Stimulated activated CD8-positive, alpha-beta memory T cell treated with anti-CD3 and anti-CD28 coated beads, Interleukin-12 subunit alpha, Interleukin-12 subunit beta, amount 100 ng/mL, for 1 hour (primary cell): Measurements from ENCODE around the gene ZNF205.
A peak's percentile ranks its signal among the peaks of the same experiment; 100 is the strongest.

Source experiments
- DNase-seq: peaks from one replicate; pipeline ENCODE4 v3.0.0-alpha.2; 2020; ENCODE audit warnings: low read depth

ZNF205 gene

DNA sequence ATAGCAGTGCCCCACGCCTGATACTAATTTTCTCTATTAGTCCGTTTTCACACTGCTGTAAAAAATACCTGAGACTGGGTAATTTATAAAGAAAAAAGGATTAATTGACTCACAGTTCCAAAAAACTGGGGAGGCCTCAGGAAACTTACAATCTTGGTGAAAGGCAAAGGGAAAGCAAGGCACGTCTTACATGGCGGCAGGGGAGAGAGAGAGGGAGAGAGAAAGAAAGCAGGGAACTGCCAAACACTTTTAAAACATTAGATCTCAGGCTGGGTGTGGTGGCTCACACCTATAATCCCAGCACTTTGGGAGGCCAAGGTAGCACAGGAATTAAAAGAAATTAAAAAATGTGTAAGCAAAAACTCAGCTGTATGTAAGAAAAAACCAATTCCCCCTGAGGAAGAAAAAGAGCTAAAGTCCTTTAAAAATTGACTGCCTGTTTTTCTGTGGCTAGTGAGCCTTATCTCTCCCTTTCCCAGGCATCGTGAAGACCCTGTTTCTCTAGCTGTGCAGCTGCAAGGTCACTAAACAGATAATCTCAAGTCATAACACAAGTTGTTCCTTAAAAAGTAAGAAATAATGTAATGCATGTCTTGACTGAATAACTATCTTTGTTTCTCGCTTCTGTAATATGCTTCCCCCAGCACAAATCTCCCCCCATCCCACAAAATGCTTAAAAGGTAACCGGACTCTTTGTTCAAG lies 27.3 kb upstream of the ZNF205 start:
- no peak for DNase-seq

DNA sequence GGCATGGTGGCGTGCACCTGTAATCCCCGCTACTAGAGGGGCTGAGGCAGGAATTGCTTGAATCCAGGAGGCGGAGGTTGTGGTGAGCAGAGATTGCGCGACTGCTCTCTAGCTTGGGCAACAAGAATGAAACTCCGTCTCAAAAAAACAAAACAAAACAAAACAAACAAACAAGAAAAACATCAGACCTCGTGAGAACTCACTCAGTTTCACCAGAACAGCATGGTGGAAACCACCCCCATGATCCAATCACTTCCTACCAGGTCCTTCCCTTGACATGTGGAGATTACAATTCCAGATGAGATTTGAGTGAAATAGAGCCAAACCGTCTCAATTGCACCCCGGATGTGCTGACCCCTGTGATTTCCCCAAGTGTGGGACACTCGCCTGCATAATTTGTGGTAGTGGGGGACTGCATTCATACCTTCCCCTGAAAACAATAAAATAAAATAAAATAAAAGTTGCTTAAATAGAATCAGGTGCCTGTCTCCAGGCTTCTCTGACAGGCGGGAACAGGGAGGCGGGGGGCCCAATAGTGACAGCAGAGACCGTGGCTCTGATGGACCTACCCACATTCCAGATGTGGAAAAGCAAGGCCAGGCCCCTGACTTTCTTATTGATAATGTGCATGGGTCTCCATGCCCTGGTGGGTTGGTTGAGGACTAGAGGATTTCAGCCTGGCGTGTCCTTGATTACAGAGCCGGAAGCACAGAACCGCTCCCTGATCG lies 26.4 kb upstream of the ZNF205 start:
- no peak for DNase-seq

DNA sequence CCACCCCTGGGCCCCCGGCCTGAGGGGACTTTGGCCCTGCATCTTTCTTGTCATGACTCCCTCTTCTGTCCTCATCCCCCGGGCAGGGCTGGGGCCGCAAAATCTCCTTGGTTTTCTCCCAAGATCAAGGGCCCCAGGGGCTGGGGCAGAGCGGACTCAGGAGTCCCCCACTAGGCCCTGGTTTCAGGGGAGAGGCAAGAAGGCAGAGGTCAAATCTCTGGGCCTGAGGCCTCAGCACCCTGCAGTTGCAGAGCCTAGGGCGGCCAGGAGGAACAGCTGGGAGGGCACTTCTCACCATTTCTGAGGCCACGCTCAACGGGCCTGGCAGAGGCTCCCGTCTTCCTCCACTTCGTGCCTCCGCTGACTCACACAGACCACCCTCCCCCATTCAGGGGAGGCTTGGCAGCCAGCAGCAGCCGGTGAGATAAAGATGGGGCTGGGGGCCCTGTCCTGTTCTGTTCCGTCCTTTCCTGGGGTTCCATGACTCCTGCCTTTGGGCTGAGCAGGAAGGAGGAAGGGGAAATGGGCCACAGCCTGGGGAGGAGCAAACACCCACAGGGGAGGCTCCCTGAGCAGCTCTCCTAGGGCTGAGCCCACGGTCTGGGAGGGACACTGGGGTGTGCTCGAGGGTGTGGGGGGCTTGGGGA lies 25.7 kb upstream of the ZNF205 start:
- DNase-seq: no peak

DNA sequence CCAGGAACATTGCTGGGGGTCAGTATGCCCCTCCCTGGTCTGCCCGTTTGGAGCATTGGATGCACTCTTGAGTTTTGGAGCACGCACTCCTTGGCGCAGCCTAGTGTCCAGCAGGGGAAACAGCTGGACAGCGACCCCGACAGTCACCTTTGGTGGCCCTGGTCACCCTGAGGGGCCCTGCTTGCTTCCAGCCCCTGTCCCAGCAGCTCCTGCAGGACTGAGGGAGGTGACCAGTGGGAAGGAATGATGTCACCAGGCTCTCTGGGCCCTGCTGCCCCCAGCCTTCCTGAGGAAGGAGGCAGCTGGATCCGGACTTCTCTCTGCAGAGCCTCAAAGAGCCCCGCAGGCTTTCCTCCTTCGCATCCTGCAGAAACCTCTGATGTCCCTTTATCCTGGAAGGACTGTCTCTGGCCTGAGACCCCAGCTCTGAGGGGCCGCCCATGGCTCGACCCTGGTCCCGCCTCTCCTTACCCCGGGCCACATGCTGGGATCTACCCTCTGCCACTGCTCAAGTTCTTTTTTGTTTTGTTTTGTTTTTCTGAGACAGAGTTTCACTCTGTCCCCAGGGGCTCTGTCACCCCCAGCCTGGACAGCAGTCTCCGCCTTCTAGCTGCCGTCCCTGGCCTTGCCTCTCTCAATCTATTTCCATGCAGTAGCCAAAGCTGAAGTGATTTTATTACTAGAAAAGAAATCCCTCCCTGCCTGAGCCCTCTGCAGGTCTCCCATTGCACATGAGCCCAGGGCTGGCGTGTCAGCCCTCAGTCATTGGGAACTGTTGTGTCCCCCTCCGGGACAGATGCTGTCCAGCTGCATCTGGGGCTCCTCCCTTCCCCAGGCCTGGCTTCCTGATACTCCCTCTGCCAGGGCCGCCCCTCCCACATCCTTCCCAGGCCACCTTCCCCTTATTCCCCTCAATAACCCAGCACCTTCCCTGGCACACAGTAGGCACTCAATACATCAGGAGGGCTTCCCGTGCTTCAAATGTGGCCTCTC lies 24.8 kb upstream of the ZNF205 start:
- DNase-seq: no peak

DNA sequence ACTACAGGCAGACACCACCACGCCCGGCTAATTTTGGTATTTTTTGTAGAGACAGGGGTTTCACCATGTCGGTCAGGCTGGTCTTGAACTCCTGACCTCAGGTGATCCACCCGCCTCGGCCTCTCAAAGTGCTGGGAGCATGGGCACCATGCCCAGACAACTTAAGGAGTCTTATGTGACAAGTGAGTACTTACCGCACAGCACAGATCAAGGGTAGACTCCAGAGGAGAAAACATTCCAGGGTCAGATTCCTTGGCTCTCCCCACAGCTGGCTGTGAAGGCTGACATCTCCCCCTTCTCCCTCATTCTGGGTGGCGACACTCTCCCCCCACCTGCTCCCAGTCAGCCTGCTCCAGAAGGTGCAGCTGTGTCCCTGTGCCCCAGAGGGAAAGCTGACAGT lies 23.9 kb upstream of the ZNF205 start:
- DNase-seq: no peak

DNA sequence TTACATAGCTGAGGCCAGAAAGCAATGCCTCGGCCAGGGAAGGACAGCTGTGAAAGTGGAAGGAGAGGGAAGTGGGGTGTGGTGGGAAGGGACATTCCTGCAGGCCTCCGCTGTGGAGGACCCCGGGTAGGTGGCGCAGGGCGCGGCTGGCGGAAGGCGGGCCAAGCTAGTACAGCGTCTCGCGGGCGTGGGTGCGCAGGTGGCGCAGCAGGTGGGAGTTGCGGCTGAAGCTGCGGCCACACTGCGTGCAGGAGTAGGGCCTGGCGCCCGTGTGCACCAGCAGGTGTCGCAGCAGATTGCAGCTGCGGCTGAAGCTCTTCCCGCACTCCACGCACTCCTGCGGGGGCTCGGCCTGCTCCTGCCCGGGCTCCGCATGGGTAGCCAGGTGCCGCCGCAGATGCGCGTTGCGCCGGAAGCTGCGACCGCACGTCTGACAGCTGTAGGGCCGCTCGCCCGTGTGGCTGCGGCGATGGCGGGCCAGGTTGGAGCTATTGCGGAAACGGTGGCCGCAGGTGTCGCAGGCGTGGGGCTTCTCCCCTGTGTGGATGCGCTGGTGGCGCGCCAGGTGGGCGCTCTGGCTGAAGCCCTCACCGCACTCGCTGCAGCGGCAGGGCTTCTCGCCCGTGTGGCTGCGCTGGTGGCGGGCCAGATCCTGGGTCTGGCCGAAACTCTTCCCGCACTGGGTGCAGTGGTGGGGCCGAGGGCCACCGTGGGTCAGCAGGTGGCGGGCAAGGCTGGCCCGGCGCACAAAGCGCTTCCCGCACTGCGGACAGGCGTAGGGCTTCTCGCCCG lies 23.3 kb upstream of the ZNF205 start:
- DNase-seq: no peak

DNA sequence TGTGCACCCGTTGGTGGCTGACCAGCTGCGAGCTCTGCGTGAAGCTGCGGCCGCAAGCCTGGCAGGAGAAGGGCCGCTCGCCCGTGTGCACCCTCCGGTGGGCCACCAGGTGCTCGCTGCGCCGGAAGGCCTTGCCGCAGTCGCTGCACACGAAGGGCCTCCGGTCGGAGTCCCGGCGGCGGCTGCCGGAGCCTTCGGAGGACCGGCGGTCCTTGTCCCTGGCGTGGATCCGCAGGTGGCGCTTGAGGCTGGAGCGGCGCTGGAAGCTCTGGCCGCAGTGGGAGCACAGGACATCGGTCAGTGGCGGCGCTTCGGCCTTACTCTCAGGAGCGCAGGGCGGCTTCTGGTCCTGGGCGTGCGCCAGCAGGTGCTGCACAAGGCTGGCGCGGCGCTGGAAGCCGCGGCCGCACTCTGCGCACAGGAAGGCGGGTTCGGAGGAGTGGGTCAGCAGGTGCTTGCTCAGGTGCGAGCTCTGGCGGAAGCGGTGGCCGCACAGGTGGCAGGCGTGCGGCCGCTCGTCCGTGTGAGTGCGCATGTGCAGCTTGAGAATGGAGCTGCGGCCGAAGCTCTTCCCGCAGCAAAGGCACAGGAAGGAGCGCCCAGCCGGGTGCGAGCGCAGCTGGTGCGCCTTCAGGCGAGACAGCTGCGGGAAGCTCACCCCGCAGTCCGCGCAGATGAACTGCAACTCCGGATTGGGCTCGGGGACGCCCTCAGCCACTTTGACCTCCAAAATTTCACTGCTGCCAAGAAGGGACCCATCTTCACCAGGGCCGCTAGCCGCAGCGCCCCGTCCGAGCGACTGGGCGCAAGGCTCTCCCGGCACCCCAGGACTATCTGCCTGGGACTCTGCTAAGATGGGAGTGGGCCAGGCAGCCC lies 22.4 kb upstream of the ZNF205 start:
- DNase-seq: no peak

DNA sequence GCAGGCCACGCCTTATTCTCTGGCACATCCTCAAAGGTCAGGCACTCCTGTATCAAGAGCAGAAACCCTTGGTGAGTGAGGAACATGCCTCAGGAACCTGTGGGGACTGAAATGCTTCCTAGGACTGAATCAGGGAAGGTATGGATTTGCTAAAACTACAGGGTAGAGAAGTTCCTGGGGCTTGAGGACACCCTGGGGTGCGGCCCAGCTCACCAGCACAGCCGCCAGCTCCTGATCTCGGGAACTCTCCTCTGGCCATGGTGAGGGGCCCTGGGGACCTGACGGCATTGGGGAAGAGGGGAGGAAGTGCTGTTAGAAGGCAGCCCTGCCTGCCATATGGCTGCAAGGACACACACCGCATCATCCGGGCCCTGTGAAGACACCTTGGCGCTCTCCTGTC lies 20.8 kb upstream of the ZNF205 start:
- no peak for DNase-seq

DNA sequence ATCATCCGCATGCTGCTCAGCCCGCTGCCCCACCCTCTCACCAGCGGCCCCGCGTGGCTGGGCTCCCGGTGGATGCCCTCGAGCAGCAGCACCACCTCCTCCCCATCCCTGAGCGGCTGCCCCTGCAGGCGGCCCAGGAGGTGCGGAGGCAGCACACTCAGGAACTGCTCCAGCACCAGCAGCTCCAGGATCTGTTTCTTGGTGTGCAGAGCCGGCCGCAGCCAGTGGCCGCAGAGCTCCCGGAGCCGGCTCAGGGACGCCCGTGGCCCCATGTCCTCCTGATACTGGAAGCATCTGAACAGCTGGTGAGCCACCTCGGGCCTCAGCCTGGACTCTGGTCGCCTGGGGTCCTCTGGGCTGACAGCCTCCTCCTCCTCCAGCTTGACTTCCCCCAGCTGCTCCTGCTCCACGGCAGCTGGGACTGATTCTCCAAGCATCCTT lies 19.9 kb upstream of the ZNF205 start:
- DNase-seq: no peak

DNA sequence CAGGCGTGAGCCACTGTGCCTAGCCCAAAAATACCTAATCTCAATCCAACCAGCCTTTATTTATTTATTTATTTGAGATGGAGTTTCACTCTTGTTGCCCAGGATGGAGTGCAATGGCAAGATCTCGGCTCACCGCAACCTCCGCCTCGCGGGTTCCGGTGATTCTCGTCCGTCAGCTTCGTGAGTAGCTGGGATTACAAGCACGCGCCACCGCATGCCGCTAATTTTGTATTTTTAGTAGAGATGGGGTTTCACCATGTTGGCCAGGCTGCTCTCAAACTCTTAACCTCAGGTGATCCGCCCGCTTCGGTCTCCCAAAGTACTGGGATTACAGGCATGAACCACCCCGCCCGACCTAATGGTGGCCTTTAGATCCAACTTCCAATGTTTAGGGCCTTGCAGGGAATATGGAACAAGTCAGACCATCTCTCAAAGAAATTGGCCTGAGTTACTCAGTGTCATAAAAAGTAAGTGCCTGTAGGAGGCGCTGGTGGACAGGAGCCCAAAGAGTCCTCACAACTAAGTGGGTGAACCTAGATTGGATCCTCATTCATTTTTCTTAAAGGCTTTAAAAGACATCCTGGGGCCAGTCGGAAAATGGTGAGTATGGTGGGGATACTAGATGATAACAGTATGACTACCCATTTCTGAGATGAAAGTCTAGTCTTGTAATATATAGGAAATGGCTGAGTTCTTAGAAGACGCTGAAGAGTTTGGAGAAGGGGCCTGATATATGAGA lies 17.9 kb upstream of the ZNF205 start:
- DNase-seq: peak; percentile 32

DNA sequence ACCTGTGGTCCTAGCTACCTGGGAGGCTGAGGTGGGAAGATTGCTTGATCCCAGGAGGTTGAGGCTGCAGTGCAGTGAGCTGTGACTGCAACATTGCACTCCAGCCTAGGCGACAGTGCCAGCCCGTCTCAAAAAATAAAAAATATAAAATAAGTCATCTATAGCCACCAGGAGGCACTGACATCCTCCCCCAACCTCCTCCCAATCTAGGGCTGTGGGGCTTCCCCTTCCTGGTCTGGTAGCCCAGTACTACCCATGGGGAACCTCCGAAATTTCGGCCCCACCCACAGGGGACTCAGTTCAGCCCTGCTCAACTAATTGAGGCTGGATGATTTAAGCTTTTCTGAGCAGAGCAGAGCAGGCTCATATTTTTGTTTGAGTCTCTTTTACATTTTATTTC lies 16.5 kb upstream of the ZNF205 start:
- peak; percentile 36 for DNase-seq

DNA sequence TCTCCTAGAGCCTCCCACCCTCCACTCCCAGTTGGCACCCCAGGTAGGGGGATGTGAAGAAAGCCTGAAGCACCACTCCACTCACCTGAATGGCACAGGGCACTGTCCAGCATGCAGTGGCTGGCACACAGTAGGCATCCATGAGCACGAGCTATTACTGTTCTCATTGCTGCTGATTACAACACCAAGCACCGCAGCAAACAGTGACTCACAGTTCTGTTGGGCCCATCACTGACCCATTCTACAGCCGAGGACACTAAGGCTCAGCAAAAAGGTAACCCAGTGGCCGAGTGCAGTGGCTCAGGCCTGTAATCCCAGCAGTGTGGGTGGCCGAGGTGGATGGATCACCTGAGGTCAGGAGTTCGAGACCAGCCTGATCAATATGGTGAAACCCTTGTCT lies 16.0 kb upstream of the ZNF205 start:
- no peak for DNase-seq

DNA sequence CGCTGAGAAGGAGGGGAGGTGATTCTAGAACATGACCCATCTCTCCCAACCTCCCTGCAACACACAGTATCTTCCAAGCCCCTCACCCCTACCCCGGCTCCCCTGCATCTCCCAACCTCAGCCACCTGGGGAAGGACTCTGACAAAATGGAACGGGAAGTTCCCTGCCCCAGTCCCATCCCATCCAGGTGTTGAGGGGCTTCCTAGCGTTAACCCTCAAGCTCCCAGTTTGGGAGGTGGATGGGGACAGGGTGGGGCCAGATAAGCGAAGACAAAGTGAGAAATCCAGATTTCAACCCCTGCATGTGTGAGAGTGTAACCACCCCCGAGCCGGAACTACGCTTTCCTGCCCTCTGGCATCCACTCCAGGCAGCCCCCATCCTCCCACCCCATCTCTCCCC lies 15.1 kb upstream of the ZNF205 start:
- no peak for DNase-seq

DNA sequence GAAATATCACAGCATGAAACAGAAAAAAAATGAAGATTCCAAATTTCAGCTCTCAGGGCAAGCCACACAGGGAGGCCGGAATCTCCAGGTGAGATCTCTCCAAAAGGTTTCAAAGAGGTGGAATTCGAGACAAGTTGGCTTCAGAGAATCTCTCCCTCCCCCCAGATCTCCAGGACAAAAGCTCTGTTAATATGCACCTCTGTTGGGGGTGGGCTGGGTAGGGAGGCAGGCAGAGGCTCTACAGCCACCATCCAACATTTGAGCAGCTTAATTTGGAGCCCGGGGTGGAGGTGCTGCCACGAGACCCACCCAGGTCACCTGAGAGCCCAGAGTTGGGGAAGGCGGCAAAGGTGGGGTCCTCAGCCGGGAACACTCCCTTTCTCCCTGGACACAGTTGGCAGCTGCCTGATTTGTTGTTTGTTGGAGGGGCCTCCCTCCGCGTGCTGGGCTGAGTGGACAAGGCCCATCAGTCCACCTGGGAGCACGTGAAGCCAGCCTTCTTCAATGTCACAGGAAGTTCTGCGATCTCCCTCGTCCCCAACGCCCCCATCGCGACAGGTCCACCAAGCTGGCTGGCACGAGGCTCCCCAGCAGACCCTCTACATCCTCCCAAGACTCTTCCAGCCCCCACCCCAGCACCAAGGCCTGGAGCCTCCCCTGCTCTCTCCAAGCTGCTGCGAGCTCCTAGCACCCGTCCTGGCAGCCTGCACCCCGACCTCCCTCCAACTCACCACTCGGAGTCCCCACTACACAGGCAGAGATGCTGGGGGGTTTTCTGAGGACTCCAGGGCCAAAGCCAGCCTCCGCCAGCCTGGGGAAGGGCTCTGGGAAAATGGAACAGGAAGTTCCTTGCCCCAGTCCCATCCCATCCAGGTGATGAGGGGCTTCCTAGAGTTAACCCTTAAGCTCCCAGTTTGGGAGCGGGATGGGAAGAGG lies 13.7 kb upstream of the ZNF205 start, which contains the start of gene ZSCAN10:
TSS of gene ZSCAN10 (minus strand) at position 836 of the 936 bp plus-strand sequence. CDS start 6,357 bp downstream, outside the sequence.
- no peak for DNase-seq

DNA sequence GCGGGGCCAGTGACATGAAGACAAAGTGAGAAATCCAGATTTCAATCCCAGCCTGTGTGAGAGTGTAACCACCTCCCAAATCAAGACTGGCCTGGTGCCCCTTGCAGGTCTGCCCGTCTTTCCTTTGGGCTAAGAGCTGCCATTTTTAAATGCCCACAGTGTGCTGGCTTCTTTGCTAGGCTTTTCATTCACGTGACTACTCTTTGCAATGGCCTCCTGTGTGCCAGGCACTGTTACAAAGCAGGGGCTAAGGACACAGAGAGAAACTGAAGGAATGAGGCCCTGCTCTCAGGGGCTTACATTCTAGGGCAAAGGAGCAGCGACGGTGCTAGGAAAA lies 13.0 kb upstream of the ZNF205 start:
- no peak for DNase-seq

DNA sequence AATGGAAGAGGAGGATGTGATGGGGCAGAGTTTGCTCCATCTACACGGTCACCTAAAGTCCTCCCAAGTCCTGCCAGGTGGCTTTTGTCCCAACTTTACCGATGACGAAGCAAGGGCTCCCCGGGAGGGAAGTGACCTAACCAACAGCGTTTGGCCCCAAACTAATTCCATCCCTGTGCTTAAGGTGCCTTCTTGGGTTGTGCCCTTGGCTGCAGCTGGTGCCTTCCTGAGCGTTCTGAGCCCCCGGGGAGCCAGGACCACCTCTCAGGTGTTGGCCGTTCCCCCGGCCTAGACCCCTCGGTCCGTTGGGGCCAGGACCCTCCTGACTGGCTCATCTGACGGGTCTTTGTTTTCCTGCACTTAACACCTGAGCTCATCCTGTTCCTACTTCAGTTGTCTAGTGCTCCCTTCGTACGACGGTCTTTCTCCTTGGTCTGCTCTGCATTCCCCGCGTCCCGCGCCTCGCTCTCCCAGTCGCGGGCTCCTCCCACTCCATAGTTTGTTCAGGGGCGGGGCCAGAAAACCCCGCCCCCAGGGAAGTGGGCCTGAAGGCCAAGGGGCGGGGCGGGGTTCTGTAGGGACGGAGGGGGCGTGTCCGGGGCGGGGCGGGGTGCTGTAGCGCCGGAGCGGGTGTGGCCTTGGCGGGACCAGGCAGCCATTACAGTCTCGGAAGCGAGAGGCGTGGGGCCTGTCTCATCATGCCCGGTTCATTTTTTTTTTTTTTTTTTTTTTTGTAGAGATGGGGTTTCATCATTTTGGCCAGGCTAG lies 12.5 kb upstream of the ZNF205 start:
- DNase-seq: peak; percentile 85

DNA sequence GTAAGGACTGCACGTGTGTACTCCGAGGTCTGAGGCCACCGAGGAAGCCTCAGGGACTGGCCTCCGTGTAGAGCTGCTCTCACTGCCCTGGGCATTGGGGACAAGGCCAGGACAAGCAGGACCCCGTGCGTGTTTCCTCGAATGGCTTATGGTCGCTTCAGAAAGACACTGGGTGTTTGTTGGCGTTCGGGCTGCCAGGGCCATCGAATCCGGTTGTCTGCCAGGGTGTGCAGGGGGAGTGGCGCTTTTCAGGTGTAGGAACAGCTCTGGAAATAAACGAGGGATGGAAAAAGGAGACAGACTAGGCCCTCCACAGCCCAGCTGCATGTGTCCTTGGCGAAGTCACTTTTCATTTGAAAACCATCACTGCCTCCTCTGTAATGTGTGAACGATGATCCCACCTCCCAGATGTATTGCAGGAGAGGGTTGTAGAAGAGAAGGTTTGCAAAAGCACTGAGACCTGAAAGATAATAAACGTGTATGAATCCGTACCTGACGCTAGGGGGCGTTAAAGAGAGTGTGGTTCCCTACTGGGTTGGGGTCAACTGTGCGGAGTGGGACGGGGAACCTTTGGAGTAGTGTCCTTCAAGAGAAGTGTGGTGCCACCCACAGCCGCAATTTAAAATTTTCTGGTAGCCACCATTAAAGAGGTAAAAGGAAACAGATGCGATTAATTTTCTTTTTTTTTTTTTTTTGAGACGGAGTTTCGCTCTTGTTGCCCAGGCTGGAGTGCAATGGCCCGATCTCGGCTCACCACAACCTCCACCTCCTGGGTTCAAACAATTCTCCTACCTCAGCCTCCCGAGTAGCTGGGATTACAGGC lies 11.2 kb upstream of the ZNF205 start:
- no peak for DNase-seq
